Fibroblast of skin of left biceps (primary cell): Measurements from ENCODE around the gene FLNC.

Source experiments
- DNase-seq, 2 experiments: peaks; one replicate each; pipeline ENCODE4 v3.0.0-alpha.2; 2013; ENCODE audit warnings: low read depth in 2 of 2

Gene FLNC

GRCh38 chr7:128801003-128801402, 29.2 kb upstream of the FLNC start:
- no peak for DNase-seq

GRCh38 chr7:128801667-128802418, 28.4 kb upstream of the FLNC start:
- no peak for DNase-seq

GRCh38 chr7:128804484-128804883, 25.7 kb upstream of the FLNC start:
- no peak for DNase-seq

GRCh38 chr7:128805225-128805624, 25.0 kb upstream of the FLNC start:
- no peak for DNase-seq

GRCh38 chr7:128807191-128807590, 23.0 kb upstream of the FLNC start:
- no peak for DNase-seq

- no peak for DNase-seq
Measured at GRCh38 chr7:128809363-128809762, 20.8 kb upstream of the FLNC start.

GRCh38 chr7:128810473-128810872, 19.7 kb upstream of the FLNC start:
- no peak for DNase-seq

GRCh38 chr7:128810997-128811396, 19.2 kb upstream of the FLNC start:
- DNase-seq = no peak

- DNase-seq = no peak
Measured at GRCh38 chr7:128811631-128812430, 18.4 kb upstream of the FLNC start.

GRCh38 chr7:128812514-128813168, 17.6 kb upstream of the FLNC start:
- no peak for DNase-seq

- DNase-seq = no peak
Measured at GRCh38 chr7:128814499-128814898, 15.7 kb upstream of the FLNC start.

- no peak for DNase-seq
Measured at GRCh38 chr7:128815289-128815942, 14.8 kb upstream of the FLNC start.

- DNase-seq = no peak
Measured at GRCh38 chr7:128818694-128819093, 11.5 kb upstream of the FLNC start.

GRCh38 chr7:128821724-128822123, 8.5 kb upstream of the FLNC start:
- no peak for DNase-seq

GRCh38 chr7:128826512-128826911, 3.7 kb upstream of the FLNC start:
- no peak for DNase-seq

- DNase-seq = no peak
Measured at GRCh38 chr7:128826916-128827247, 3.3 kb upstream of the FLNC start.

- no peak for DNase-seq
Measured at GRCh38 chr7:128827248-128827958, 2.8 kb upstream of the FLNC start.

GRCh38 chr7:128827971-128828711, 2.1 kb upstream of the FLNC start:
- DNase-seq = peak in 1 of 2 experiments; percentile 42

GRCh38 chr7:128829391-128830166, 627 bp upstream of the FLNC start:
- no peak for DNase-seq
